T-cell (primary cell): ENCODE results near the gene SYT6. TPM values are rescaled to one million over a fixed set of nuclear protein-coding genes. Genes with fewer than 3 reads are reported as not detected.

Experiments
- ATAC-seq, 4 experiments: fragments of 200-7000 bp in 3 of 4; fragments of 150-1000 bp in 1 of 4; cut with Tn5 transposase; replicated peaks in 1 of 4; 1 replicate in 3 of 4; 2 replicates in 1 of 4; pipeline ENCODE4 v1.10.0; 2021; ENCODE audit warnings: moderate library complexity in 3 of 4, mild to moderate bottlenecking in 2 of 4, moderate number of reproducible peaks in 1 of 4
- CTCF ChIA-PET, 2 donors: fragments of 300-600 bp; sonication (Branson Sonifier 250); formaldehyde crosslinking; loops; one replicate each; lab custom pipeline; 2022; ENCODE audit warnings: antibody characterized with exemption in 2 of 2; lab: Charles Lee
- POLR2A ChIA-PET, 2 donors: fragments of 300-600 bp; sonication (Branson Sonifier 250); formaldehyde crosslinking; loops; one replicate each; lab custom pipeline; 2022; ENCODE audit warnings: antibody characterized with exemption in 2 of 2; lab: Charles Lee
- DNase-seq, 35 experiments: peaks; one replicate each; pipeline versions ENCODE4 v3.0.0 to v3.0.0-alpha.2; 2013 to 2023
- H3K27ac ChIP-seq: one replicate; pipeline ENCODE4 v1.5.1; 2013; ENCODE audit warnings: low read length
- H3K27me3 ChIP-seq, 2 experiments: replicated peaks in 1 of 2; 1 replicate in 1 of 2; 2 replicates in 1 of 2; pipeline versions ENCODE4 v1.6.1 to v1.7.0; 2013; ENCODE audit warnings: low read length in 1 of 2, mixed read lengths in 1 of 2; ENCODE audit not compliant: control insufficient read depth in 2 of 2, insufficient read depth in 2 of 2; ENCODE audit errors: extremely low read depth in 1 of 2
- H3K36me3 ChIP-seq, 2 donors: 1 replicate in 1 of 2; 2 replicates in 1 of 2; pipeline versions ENCODE4 v1.6.1 to v1.7.0; 2013; ENCODE audit warnings: low read length in 1 of 2; ENCODE audit not compliant: control insufficient read depth in 2 of 2, insufficient read depth in 1 of 2; ENCODE audit errors: extremely low read depth in 1 of 2
- H3K4me1 ChIP-seq, 2 experiments: 1 replicate in 1 of 2; 2 replicates in 1 of 2; pipeline versions ENCODE4 v1.6.1 to v1.7.0; 2013; ENCODE audit warnings: low read length in 2 of 2, mixed read lengths in 1 of 2; ENCODE audit not compliant: insufficient read depth in 2 of 2, control insufficient read depth in 1 of 2; ENCODE audit errors: extremely low read depth in 1 of 2
- H3K4me3 ChIP-seq, 2 donors: 1 replicate in 1 of 2; 2 replicates in 1 of 2; pipeline versions ENCODE4 v1.5.1 to v1.7.0; 2013; ENCODE audit warnings: mild to moderate bottlenecking in 2 of 2, low read length in 1 of 2, moderate library complexity in 1 of 2; ENCODE audit not compliant: control insufficient read depth in 1 of 2; ENCODE audit errors: extremely low read depth in 1 of 2
- H3K9me3 ChIP-seq: 2 replicates; pipeline ENCODE4 v1.7.0; 2013
- H3K27ac Mint-ChIP-seq, 2 donors: one replicate each; pipeline ENCODE4 v1.8.0; 2020 to 2021; ENCODE audit warnings: mild to moderate bottlenecking in 2 of 2, mixed read lengths in 2 of 2
- H3K27me3 Mint-ChIP-seq, 2 donors: one replicate each; pipeline ENCODE4 v1.8.0; 2021 to 2022; ENCODE audit warnings: mixed read lengths in 2 of 2
- H3K36me3 Mint-ChIP-seq: one replicate; pipeline ENCODE4 v1.8.0; 2021; ENCODE audit warnings: mixed read lengths
- H3K4me1 Mint-ChIP-seq, 3 donors: one replicate each; pipeline ENCODE4 v1.8.0; 2020 to 2022; ENCODE audit warnings: mixed read lengths in 3 of 3, mild to moderate bottlenecking in 1 of 3
- H3K4me3 Mint-ChIP-seq, 3 donors: one replicate each; pipeline ENCODE4 v1.8.0; 2020 to 2022; ENCODE audit warnings: mild to moderate bottlenecking in 3 of 3, mixed read lengths in 3 of 3, moderate library complexity in 3 of 3
- H3K9me3 Mint-ChIP-seq, 3 donors: one replicate each; pipeline ENCODE4 v1.8.0; 2020 to 2022; ENCODE audit warnings: mixed read lengths in 3 of 3
- WGBS: methylation state at CpG from one replicate; pipeline ENCODE4 v1.1.5; 2013; ENCODE audit warnings: missing lambda C conversion rate; ENCODE audit not compliant: insufficient coverage; 5-methylcytosine and 5-hydroxymethylcytosine counted together
- total RNA-seq, 35 experiments: library from RNA in 6 of 35; stranded (reverse) in 6 of 35; fragments of 120-200 nt in 1 of 35; gene quantifications; one replicate each; pipeline versions ENCODE4 v1.2.1 to v1.2.4 and lab custom pipeline; 2013 to 2026

Gene SYT6
- total RNA-seq, 5 donors from 2014 or later (not counting 1 experiment from before 2014, with no cell fraction given) = 0.12 to 0.20 (median 0.18) TPM; not detected in 2

DNA sequence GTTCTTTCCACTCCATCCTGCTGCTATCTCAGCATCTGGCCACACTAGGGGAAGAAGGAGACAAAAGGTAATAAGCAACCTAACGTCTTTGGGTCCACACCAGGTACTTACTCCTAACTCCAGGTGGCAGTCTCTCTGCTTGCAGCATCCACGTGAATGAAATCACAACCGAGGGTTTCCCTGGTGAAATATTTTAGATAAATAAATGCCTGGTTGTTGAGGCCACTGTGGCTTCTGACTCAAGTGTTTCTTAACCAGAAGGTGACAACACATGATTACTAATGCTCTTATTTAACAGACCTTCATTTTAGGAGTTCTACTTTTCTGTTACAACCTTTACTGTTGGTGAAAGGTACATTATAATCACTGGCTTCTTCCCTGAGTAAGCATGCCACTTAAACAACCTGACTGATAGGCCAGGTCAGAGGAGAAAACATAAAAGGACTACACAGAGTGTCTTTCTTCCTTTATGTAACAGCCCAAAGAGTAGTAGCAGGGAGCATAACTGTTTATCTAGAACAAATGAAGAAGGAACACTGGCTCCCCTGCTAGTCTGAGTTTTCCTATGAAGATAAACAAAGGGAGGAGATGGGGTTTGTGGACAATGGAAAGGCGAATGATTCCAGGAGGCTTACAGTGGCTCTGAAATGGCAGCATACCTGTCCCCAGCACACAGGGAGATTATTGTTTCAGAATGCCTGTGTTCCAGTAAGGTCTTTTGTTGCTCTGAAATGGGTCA is 59.9 kb downstream of the SYT6 start:
- 71% methylated on average over 1 of the region's 4 CpGs for WGBS
- H3K36me3 Mint-ChIP-seq = no peaks in the 10 kb centered on the region
- Histone ChIP-seq H3K9me3 (no peaks in the 10 kb centered on the region), H3K36me3 (no peaks in the 10 kb centered on the region), H3K27me3 (peaks cover 0 to 5% of the 10 kb centered on the region in 2 experiments), H3K27ac (no peak overlapping the region), H3K4me3 (no peak overlapping the region), H3K4me1 (no peaks in the 10 kb centered on the region)
- ChIA-PET POLR2A (no interaction called here), CTCF (no interaction called here)
- DNase-seq = peak in 1 of 35 experiments; percentile 25
- H3K9me3 Mint-ChIP-seq = no peaks in the 10 kb centered on the region
- peaks cover 5 to 9% of the 10 kb centered on the region in 2 donors for H3K27me3 Mint-ChIP-seq
- no peak overlapping the region for H3K27ac Mint-ChIP-seq
- no peak overlapping the region for H3K4me3 Mint-ChIP-seq
- H3K4me1 Mint-ChIP-seq = peaks cover 0 to 8% (median 6%) of the 10 kb centered on the region in 3 donors
- no peak for ATAC-seq

DNA sequence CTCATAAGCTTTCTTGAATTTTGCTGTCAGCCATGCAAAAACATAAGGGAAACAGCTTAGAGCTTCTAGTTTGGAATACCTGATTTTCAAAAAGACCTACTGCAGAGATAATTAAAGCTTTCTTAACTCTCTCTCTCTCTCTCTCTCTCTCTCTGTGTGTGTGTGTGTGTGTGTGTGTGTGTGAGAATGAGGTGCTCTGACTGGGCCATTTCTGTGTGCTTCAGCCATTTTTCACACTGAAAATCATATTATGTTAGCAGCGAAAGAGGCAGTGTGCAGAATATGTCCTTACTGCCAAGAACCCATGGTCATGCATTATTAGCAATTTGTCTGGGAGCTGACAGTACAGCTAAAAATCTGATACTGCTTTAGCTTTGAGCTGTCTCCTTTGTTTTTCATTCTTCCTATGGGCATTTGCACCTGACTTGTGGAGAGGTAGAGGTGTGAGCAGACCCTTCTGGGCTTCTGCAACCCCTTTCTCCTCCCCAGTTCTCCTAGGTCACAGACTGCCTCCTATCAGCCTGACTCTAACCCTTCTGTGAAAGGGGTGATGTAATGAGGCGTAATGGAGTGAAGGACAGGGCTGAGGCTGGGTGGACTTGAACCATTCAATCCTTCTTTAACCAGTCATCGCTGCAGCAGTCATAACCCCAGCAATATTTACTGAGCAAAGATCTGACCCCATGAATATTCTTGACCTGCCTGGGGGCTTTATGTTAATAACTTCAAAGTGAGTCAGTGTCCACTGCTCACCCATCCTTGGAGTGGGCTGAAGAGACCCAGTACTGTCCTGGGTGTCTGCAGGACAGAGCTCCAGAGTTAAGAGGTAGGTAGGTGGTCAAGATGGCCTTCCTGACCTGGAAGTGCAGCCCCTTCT is 61.2 kb downstream of the SYT6 start:
- Mint-ChIP-seq H3K4me3 (no peak overlapping the region), H3K4me1 (peaks cover 0 to 8% (median 6%) of the 10 kb centered on the region in 3 donors), H3K36me3 (no peaks in the 10 kb centered on the region), H3K27me3 (peaks cover 7 to 9% of the 10 kb centered on the region in 2 donors), H3K9me3 (no peaks in the 10 kb centered on the region), H3K27ac (no peak overlapping the region)
- ATAC-seq (no peak), DNase-seq (no peak)
- ChIA-PET CTCF (interaction anchor here (0.6 to 0.7 kb wide), 4 partner anchors 37 to 875 kb away, joined by 3 to 6 read pairs (median 4); no protein-coding TSS in a partner anchor), POLR2A (no interaction called here)
- Histone ChIP-seq H3K27me3 (peaks cover 0 to 3% of the 10 kb centered on the region in 2 experiments), H3K36me3 (no peaks in the 10 kb centered on the region), H3K4me3 (no peak overlapping the region), H3K9me3 (no peaks in the 10 kb centered on the region), H3K27ac (no peak overlapping the region), H3K4me1 (no peaks in the 10 kb centered on the region)
- 100% methylated on average over 1 of the region's 3 CpGs for WGBS

DNA sequence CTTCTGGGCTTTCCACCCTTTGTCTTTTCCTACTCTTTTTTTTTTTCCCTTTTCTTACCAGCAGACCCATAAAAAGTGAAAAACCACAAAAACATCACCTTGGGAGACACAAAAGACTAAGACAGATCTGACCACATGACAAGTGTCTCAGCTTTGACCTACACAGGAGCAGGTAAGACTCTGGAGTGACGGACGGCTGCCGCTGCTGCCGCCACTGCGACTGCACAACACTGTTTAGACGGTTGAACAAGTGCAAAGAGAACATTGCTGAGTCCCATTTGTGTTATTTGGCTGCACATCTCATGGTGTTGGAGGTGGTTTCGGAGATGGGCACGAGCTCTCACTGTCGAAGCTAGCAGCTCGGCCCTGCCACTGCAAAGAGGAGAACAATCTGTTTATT is 62.0 kb downstream of the SYT6 start:
- H3K4me3 ChIP-seq = no peak overlapping the region
- Mint-ChIP-seq H3K36me3 (no peaks in the 10 kb centered on the region), H3K9me3 (no peaks in the 10 kb centered on the region), H3K4me1 (peaks cover 0 to 8% (median 6%) of the 10 kb centered on the region in 3 donors), H3K4me3 (no peak overlapping the region), H3K27me3 (peaks cover 7 to 9% of the 10 kb centered on the region in 2 donors), H3K27ac (no peak overlapping the region)
- DNase-seq (no peak), ATAC-seq (no peak)
- H3K36me3 ChIP-seq = no peaks in the 10 kb centered on the region
- peaks cover 0 to 7% of the 10 kb centered on the region in 2 experiments for H3K27me3 ChIP-seq
- 92% methylated on average over 6 of the region's 10 CpGs for WGBS
- H3K27ac ChIP-seq = no peak overlapping the region
- ChIA-PET CTCF (interaction anchor here (0.6 to 0.7 kb wide), 3 partner anchors 38 to 874 kb away, joined by 3 to 6 read pairs (median 4); no protein-coding TSS in a partner anchor), POLR2A (no interaction called here)
- H3K9me3 ChIP-seq = no peaks in the 10 kb centered on the region
- H3K4me1 ChIP-seq = no peaks in the 10 kb centered on the region

DNA sequence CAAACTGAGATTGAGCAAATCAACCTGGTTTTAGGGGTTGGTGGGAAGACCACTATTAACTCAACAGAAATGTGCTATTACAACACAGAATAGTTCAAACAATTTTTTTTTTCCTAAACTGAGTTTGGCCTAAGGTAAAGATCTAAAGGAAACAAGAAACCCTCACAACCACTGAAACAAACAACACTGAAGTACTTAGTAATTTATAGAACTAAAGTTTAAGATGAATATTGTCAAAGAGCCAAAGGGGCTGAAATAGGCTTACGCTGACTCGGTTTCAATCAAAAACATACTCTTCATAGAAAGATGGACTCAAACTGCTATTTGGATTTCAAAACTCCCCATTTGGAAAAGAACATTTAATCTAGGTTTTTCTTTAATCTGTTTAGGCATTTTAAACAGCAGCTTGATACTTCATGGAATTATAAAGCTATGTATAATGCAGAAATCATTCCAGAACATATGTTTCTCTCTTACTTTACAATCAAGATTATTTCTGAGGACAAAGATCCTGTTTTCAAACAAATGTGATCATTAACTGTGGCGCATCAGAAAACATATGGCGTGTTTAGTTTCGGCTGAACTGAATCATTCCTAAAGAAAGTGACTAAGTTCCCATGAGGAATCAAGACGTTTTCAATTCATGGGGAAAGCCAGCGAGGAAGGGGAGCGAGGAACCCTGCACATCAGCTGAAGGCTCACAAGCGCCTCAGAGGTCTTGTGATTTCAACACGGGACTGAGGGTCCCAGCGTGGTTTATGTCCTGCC is 62.7 kb downstream of the SYT6 start:
- WGBS = 77% methylated on average over 9 of the region's 11 CpGs
- H3K27ac ChIP-seq = no peak overlapping the region
- DNase-seq (no peak), ATAC-seq (no peak)
- peaks cover 9 to 10% of the 10 kb centered on the region in 2 donors for H3K27me3 Mint-ChIP-seq
- H3K4me1 Mint-ChIP-seq = peaks cover 0 to 8% (median 6%) of the 10 kb centered on the region in 3 donors
- ChIA-PET POLR2A (no interaction called here), CTCF (no interaction called here)
- H3K9me3 Mint-ChIP-seq = no peaks in the 10 kb centered on the region
- H3K4me3 ChIP-seq = no peak overlapping the region
- H3K36me3 ChIP-seq = no peaks in the 10 kb centered on the region
- no peaks in the 10 kb centered on the region for H3K9me3 ChIP-seq
- H3K27ac Mint-ChIP-seq = no peak overlapping the region
- peaks cover 0 to 7% of the 10 kb centered on the region in 2 experiments for H3K27me3 ChIP-seq
- no peaks in the 10 kb centered on the region for H3K4me1 ChIP-seq
- no peaks in the 10 kb centered on the region for H3K36me3 Mint-ChIP-seq
- no peak overlapping the region for H3K4me3 Mint-ChIP-seq

DNA sequence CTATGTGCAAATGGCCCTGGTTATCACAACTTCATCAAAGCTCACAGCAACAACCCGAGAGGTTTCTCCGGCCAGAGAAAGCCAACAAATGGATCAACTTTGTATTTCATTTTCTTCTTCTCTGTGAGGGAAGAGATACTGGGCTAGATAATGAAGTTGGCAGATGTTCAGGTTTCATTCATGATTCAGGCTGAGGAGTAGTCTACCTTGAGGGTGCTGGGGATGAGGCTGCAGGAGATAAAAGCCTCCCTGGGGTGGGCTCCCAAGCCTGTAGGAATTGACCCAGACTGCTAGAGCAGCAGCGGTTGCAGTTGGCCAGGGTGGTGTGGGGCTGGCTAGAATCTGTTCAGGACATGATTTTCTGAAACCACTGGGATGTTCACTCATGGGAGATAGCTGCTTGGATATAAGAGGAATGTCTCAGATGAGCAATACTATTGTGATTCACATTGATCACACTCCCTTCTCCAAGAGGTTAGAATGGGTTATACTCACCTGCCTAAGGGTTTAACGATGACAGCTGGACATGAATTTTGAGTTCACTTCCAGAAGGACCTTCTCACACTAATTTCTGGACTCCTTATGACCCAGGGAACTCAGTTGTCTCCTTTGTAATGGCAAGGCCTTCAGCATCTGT is 64.0 kb downstream of the SYT6 start:
- H3K4me1 Mint-ChIP-seq = peaks cover 0 to 8% (median 6%) of the 10 kb centered on the region in 3 donors
- no peak overlapping the region for H3K4me3 Mint-ChIP-seq
- H3K27ac Mint-ChIP-seq = no peak overlapping the region
- Histone ChIP-seq H3K4me1 (no peaks in the 10 kb centered on the region), H3K9me3 (no peaks in the 10 kb centered on the region), H3K27me3 (peaks cover 0 to 7% of the 10 kb centered on the region in 2 experiments), H3K27ac (no peak overlapping the region), H3K36me3 (no peaks in the 10 kb centered on the region), H3K4me3 (no peak overlapping the region)
- H3K9me3 Mint-ChIP-seq = no peaks in the 10 kb centered on the region
- no peaks in the 10 kb centered on the region for H3K36me3 Mint-ChIP-seq
- H3K27me3 Mint-ChIP-seq = peaks cover 9 to 10% of the 10 kb centered on the region in 2 donors
- ATAC-seq (no peak), DNase-seq (no peak)
- ChIA-PET CTCF (no interaction called here), POLR2A (no interaction called here)
- 60% methylated on average over 1 of the region's 4 CpGs for WGBS
